B cell (primary cell): Measurements from ENCODE around the gene WBP1L.

ENCODE experiments used
- CTCF ChIP-seq: fragments of 200-600 bp; IDR thresholded peaks from one replicate; pipeline ENCODE4 v1.8.0; 2022; ENCODE audit warnings: antibody characterized with exemption, mild to moderate bottlenecking
- EZH2 ChIP-seq: IDR thresholded peaks from 2 replicates; pipeline ENCODE4 v1.6.1; 2012; ENCODE audit warnings: borderline replicate concordance, low read depth, mild to moderate bottlenecking, moderate library complexity, low read length; ENCODE audit not compliant: insufficient read depth, poor library complexity, severe bottlenecking

- no peak for TF ChIP-seq CTCF
- no peak for TF ChIP-seq EZH2
Measured at GRCh38 chr10:102856758-102857424, 113.1 kb downstream of the WBP1L start.
